ENCODE measurements around the gene ZNF423. TPM values are rescaled to one million over a fixed set of nuclear protein-coding genes. Genes with fewer than 3 reads are reported as not detected.

Gene ZNF423
- total RNA-seq, 2 experiments from 2014 or later = not detected

DNA sequence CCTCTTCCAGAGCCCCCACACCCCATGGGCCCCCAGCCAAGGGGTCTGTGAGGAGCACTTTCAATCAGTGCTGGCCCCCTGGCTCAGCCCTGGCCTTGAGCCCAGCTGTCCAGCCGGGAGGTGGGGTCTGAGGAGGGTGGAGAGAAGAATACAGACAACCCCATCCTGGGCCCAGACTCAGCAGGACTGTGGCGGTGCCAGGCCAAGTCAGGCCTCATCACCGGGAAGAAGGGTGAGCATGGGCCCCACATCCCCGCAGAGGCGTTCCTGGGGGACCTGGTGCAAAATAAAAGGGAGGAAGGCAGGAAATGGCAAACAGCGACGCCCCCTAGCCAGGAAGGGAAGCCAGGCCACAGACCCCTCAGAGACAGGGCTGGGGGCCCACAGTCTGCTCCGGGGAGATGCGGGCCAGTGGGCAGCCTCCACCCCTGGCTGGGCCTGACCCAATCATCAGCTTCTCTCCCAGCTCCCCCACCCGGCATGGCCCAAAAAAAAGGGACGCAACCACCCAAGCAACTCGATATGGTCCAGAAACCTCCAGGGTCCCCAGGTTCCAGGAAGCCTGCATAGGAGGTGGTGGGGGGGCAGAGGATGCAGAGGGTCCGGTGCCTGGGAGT is 20.6 kb downstream of the ZNF423 start:
- H3K4me3 Mint-ChIP-seq = no peak overlapping the region
- no peaks in the 10 kb centered on the region for H3K4me1 Mint-ChIP-seq
- H3K36me3 Mint-ChIP-seq (ENCODE audit: low read depth) = no peaks in the 10 kb centered on the region
- H3K9me3 Mint-ChIP-seq = no peaks in the 10 kb centered on the region
- POLR2A ChIA-PET = no interaction called here
- CTCF ChIA-PET = no interaction called here
- no peak overlapping the region for H3K27ac Mint-ChIP-seq
- DNase-seq = no peak
- peaks cover 19% of the 10 kb centered on the region for H3K27me3 Mint-ChIP-seq

DNA sequence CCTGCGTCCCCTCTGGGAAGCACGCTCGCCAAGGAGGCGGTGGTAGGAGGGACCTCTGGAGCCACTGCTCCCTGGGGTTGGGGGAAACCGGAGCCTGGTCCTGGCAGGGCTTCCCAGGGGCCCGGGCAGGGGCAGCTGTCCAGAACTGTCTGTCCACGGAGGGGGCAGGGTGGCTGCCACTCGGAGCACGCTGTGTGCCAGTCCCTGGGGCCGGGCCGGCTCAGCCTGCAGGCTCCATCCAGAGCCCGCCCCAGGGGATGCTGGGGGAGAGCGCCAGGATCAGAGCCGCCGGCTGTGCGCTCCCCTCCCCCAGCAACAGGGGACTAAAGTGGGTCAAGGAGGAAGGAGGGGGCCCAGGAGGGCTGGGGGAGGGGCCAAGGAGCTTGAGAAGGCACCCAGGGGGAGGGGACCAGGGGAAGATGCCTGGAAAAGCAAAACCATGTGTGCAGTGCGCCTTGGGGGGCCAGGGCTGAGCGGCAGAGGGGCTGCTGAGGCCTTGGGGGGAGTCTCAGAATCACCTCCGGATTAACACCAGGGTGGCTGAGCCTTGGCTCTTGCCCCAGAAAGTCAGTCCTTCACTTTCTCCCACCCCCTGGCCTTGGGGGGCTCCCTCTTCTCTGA is 21.3 kb downstream of the ZNF423 start:
- no peak overlapping the region for H3K4me3 Mint-ChIP-seq
- no peak for DNase-seq
- H3K27ac Mint-ChIP-seq = no peak overlapping the region
- POLR2A ChIA-PET = no interaction called here
- CTCF ChIA-PET = no interaction called here
- H3K27me3 Mint-ChIP-seq = peaks cover 14% of the 10 kb centered on the region
- no peaks in the 10 kb centered on the region for H3K9me3 Mint-ChIP-seq
- H3K36me3 Mint-ChIP-seq (ENCODE audit: low read depth) = no peaks in the 10 kb centered on the region
- H3K4me1 Mint-ChIP-seq = no peaks in the 10 kb centered on the region

DNA sequence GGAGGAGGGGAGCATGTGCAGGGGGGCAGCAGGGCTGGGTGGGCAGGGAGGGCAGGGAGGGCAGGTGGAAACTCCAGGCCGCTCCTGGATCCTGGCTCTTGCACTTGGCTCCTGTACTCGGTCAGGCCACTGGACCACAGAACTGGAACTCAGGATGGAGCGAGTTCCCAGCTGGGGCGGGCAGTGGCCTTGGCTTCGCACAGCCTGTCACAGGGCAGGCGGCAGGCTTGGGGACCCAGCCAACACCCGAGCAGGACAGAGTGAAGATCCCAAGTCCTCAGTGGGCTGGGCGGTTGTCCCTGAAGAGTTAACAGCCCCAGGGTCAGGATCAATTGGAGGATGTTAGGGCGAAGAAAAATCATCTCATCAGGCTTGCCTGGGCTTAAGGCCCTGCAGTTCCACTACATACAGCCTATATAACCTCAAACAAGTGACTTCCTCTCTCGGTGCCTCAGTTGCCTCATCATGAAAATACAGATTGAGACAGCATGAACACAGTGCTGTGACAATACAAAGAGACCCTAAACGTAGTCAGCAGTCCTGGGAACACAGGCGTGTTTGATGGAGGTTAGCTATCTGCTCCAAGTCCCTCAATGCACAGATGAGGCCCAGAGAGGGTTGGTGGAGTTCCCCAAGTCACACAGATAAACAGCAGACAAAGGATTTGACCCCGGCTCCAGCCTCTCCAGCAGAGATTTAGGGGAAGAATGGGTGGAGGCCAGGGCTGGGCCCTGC is 21.9 kb downstream of the ZNF423 start:
- H3K36me3 Mint-ChIP-seq (ENCODE audit: low read depth) = no peaks in the 10 kb centered on the region
- H3K9me3 Mint-ChIP-seq = no peaks in the 10 kb centered on the region
- H3K27me3 Mint-ChIP-seq = peaks cover 13% of the 10 kb centered on the region
- DNase-seq = no peak
- no peak overlapping the region for H3K27ac Mint-ChIP-seq
- no peak overlapping the region for H3K4me3 Mint-ChIP-seq
- ChIA-PET POLR2A (no interaction called here), CTCF (no interaction called here)
- no peaks in the 10 kb centered on the region for H3K4me1 Mint-ChIP-seq

DNA sequence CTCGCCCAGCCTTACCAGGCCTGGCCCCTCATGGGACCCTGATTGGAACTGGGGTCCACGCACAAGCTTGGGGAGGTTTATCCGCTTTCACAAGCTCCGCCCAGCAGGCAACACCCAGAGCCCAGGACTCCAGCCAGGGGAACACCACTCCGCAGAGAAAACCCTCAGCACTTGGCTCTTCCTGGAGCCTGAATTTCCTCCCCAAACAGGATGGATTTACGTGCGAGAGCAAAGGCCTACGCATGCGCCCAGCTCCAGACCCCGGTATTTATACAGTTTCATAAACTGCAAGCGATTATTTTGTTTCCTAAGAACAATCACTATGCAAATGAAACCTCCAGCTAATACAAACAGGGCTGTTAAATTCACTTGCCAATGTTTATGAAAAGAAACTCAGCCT is 22.8 kb downstream of the ZNF423 start:
- Mint-ChIP-seq H3K27me3 (peaks cover 14% of the 10 kb centered on the region), H3K36me3 (ENCODE audit: low read depth) (no peaks in the 10 kb centered on the region), H3K4me3 (no peak overlapping the region), H3K9me3 (no peaks in the 10 kb centered on the region), H3K27ac (no peak overlapping the region), H3K4me1 (no peaks in the 10 kb centered on the region)
- CTCF ChIA-PET = no interaction called here
- no peak for DNase-seq
- POLR2A ChIA-PET = no interaction called here

DNA sequence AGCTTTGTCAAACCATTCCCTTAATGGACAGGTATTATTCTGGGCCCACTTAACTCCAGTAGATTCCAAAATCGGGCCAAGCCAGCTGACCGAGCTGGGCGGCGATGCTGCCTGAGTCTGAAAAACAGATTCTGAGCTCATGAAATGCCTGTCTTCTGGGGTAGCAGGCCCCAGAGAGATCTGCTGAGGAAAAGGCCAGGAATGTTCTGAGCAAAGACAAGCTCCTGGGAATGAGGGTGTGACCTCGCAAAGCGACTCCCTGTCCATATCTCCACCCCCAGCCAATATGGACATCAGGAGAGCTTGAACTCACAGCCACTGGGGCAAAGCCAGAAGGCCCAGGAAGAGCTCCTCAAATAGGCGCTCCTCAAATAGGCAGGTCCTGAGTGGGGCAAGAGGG is 23.7 kb downstream of the ZNF423 start:
- DNase-seq = no peak
- peaks cover 12% of the 10 kb centered on the region for H3K27me3 Mint-ChIP-seq
- ChIA-PET CTCF (no interaction called here), POLR2A (no interaction called here)
- no peaks in the 10 kb centered on the region for H3K9me3 Mint-ChIP-seq
- H3K27ac Mint-ChIP-seq = no peak overlapping the region
- H3K4me1 Mint-ChIP-seq = no peaks in the 10 kb centered on the region
- no peaks in the 10 kb centered on the region for H3K36me3 Mint-ChIP-seq (ENCODE audit: low read depth)
- no peak overlapping the region for H3K4me3 Mint-ChIP-seq

DNA sequence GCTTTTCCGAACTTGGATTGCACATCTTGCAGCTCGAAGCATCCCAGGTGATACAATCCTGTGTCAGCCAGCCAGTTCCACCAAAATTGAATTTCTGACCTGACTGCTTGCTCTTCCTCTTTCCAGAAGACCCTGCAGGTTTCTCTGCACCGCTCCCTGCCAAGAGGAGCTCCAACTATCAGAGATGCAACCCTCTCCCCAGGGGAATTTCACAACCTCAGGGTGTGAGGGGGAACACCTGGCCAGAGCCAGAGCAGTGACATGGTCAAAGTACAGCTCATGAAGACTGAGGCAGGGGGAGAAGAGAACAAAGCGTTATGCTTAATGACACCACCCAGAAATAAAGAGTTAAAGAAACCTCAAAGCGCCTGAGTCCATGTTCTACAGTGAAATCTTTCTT is 25.0 kb downstream of the ZNF423 start:
- no peaks in the 10 kb centered on the region for H3K9me3 Mint-ChIP-seq
- CTCF ChIA-PET = no interaction called here
- H3K4me1 Mint-ChIP-seq = no peaks in the 10 kb centered on the region
- H3K27ac Mint-ChIP-seq = no peak overlapping the region
- H3K4me3 Mint-ChIP-seq = no peak overlapping the region
- POLR2A ChIA-PET = no interaction called here
- no peaks in the 10 kb centered on the region for H3K36me3 Mint-ChIP-seq (ENCODE audit: low read depth)
- peaks cover 6% of the 10 kb centered on the region for H3K27me3 Mint-ChIP-seq
- no peak for DNase-seq

DNA sequence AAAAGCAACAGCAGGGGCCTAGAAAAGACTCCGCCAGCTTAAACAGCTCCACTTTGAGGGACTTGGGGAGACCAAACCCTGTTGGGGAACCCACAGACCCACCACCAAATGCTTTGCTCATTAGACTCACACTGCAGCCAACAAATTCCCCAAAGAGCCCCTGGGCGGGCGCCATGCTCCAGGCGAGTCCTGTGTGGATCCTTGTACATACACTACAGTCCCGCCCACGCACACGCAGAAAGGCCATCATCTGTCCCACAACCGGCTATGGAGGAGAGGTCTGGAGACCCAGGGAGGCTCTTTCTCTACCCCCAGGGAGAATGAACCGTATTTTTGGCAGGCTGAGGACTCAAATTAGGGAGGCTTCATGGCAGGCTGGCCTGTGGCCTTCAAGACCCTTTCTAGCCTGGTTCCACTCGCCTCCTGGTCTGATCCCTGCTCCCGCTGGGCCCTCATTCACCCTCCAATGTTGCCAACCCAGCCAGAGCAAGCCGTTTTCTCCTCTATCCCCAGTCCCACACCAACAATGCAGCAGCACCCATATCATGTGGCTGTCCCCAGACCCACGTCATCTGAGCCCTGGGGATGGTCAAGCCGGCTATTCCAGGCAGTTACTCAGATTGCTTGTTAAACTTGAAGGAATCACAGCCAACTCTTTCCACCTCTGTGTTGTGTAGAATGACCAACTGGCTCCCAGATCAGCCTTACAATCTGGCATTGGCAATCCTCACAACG is 27.2 kb downstream of the ZNF423 start:
- no peaks in the 10 kb centered on the region for H3K9me3 Mint-ChIP-seq
- no peak for DNase-seq
- CTCF ChIA-PET = no interaction called here
- H3K4me1 Mint-ChIP-seq = no peaks in the 10 kb centered on the region
- H3K27me3 Mint-ChIP-seq = peaks cover 6% of the 10 kb centered on the region
- POLR2A ChIA-PET = no interaction called here
- H3K27ac Mint-ChIP-seq = no peak overlapping the region
- no peaks in the 10 kb centered on the region for H3K36me3 Mint-ChIP-seq (ENCODE audit: low read depth)
- no peak overlapping the region for H3K4me3 Mint-ChIP-seq

DNA sequence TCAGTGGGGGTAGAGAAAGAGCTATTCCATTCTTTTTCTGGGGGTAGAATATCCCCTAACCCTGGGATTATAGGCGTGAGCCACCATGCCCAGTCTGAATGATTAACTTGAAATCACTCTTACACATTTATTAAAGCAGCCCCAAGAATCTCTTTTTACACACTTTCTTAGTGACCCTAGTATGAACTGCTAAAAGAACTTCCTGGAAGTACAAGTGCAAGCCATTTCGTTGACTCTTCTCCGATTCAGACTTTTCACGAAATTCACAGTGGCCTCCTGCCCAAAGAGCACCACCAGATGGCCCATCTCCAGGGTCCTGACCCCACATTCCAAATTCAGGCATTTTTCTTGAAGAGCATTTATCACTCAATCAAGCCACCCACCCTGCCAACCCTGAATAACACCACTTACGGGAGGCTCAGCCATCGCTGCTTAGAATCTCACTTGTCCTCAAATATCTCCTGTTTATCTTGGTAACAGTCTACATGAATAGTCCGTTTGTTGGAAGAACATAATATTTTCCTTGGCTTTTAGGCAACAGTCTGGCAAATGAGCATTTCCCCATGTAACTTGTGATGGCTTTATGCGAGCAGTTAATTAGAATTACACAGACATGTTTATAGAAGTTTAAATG is 28.0 kb downstream of the ZNF423 start:
- Mint-ChIP-seq H3K4me3 (no peak overlapping the region), H3K36me3 (ENCODE audit: low read depth) (no peaks in the 10 kb centered on the region), H3K27me3 (peaks cover 6% of the 10 kb centered on the region), H3K4me1 (no peaks in the 10 kb centered on the region), H3K9me3 (no peaks in the 10 kb centered on the region), H3K27ac (no peak overlapping the region)
- DNase-seq = no peak
- CTCF ChIA-PET = no interaction called here
- POLR2A ChIA-PET = no interaction called here

DNA sequence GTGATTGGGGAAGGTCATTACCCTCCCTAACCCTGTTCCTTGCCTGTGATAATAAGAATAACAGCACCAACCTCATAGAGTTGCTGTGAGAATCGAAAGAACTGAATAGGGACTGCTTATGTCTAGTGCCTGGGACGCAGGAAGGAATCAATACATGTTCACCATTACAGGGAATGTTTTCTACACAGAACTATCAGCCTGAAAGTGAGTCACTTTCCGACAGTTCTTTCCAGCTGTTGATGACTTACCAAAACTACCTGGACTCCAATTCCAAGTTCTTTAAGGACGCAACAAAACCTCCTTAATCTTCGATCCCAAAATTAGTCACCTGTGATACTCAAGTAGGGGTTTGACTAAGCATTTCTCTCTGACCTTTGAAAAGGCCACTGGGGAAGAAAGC is 29.4 kb downstream of the ZNF423 start:
- no peak for DNase-seq
- H3K27me3 Mint-ChIP-seq = peaks cover 6% of the 10 kb centered on the region
- no peaks in the 10 kb centered on the region for H3K4me1 Mint-ChIP-seq
- H3K9me3 Mint-ChIP-seq = no peaks in the 10 kb centered on the region
- no peaks in the 10 kb centered on the region for H3K36me3 Mint-ChIP-seq (ENCODE audit: low read depth)
- no peak overlapping the region for H3K27ac Mint-ChIP-seq
- CTCF ChIA-PET = no interaction called here
- POLR2A ChIA-PET = no interaction called here
- H3K4me3 Mint-ChIP-seq = no peak overlapping the region

DNA sequence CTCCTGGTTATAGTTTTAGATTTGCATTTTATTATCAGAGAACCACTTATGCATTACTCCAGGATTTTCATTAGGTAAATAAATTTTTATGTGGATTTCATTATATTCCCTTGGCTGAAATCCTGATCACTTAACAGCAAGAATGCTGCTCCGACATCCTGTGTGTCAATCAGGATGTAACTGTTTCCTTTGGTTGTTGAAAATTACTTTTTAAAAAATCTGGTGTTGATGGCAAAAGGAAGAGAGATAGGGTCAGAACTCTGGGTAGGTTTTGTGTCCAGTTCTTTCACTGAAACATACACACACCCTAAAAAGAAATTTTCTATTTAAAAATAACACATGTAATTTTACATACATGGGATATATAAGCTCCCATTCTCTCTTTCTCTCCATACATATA is 30.9 kb downstream of the ZNF423 start:
- no peak for DNase-seq
- Mint-ChIP-seq H3K4me1 (no peaks in the 10 kb centered on the region), H3K27ac (no peak overlapping the region), H3K27me3 (peaks cover 6% of the 10 kb centered on the region), H3K36me3 (ENCODE audit: low read depth) (no peaks in the 10 kb centered on the region), H3K9me3 (no peaks in the 10 kb centered on the region), H3K4me3 (no peak overlapping the region)
- POLR2A ChIA-PET = no interaction called here
- CTCF ChIA-PET = no interaction called here

DNA sequence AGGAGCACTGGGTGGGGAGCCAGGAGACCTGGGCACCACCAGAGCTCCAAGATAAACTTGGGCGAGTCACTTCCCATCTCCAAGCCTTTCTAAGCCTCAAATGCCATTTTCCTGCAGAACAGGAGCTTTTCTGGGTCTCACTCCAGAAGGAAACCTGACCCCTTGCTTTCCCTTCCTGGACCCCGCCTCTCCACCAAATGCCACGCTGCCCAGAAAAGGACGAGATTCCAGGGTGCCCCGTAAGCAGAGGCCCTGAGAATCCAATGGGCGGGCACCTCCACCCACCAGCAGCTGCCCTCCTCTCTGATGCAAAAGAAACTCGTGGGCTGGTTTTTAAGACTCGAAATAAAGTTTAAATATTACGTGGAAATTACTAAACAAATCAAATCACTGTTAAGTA is 31.3 kb downstream of the ZNF423 start:
- H3K27me3 Mint-ChIP-seq = peaks cover 6% of the 10 kb centered on the region
- POLR2A ChIA-PET = no interaction called here
- H3K27ac Mint-ChIP-seq = no peak overlapping the region
- H3K4me3 Mint-ChIP-seq = no peak overlapping the region
- CTCF ChIA-PET = no interaction called here
- no peak for DNase-seq
- no peaks in the 10 kb centered on the region for H3K36me3 Mint-ChIP-seq (ENCODE audit: low read depth)
- no peaks in the 10 kb centered on the region for H3K4me1 Mint-ChIP-seq
- H3K9me3 Mint-ChIP-seq = no peaks in the 10 kb centered on the region

DNA sequence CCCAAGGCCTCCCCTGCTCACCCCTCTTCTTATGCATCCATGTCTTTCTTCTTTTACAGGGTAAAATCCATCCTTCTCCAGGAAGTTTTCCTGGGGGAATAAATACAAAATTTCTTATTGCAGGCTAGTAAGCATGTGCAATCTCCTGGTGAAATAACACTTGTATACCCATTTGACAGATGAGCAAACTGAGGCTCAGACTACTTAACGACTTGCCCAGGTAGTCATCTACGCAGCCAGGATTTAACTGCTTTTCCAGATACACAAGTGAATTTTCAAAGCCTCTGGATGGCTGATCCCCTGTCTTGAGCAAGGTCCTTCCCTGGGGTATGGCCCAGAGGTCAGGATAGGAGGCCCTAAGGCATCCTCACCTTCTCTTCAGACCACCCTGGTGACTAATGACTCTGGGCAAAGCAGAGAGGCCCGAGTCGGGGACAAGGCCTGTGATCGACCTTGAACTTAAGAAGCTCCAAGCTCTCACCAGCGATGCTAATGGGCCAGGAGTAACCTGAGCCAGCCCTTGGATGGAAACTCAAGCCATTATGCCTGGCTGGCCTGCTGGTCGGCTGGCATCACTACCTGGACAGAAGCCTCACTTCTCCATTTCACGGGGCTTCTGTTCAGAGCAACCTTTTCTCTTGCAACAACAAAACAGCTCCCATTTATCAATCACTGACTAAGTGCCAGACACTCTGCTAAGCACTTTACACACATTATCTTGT is 33.1 kb downstream of the ZNF423 start:
- Mint-ChIP-seq H3K9me3 (no peaks in the 10 kb centered on the region), H3K4me1 (no peaks in the 10 kb centered on the region), H3K27me3 (peaks cover 2% of the 10 kb centered on the region), H3K27ac (no peak overlapping the region), H3K4me3 (no peak overlapping the region), H3K36me3 (ENCODE audit: low read depth) (no peaks in the 10 kb centered on the region)
- ChIA-PET POLR2A (interaction anchor here (0.7 kb wide), 1 partner anchor 794 kb away, joined by 3 read pairs; no protein-coding TSS in a partner anchor), CTCF (no interaction called here)
- no peak for DNase-seq

All from activated CD4-positive, alpha-beta memory T cell treated with anti-CD3 and anti-CD28 coated beads, Interleukin-2, amount 10 ng/mL, durations not matched to agents 7 days and 5 days (primary cell).